MM.1S (cell line): ENCODE measurements around the gene ANKRD31.

Experiments used
- DNase-seq: peaks from one replicate; pipeline ENCODE4 v3.0.0-alpha.2; 2015
- H2AFZ ChIP-seq: fragments of 300-600 bp; sonication (generic); 2 replicates; pipeline ENCODE4 v1.6.0; 2016; ENCODE audit warnings: antibody characterized with exemption, low read length
- H3F3A ChIP-seq: fragments of 300-600 bp; sonication (generic); 2 replicates; pipeline ENCODE4 v1.6.1; 2016; ENCODE audit warnings: mild to moderate bottlenecking, antibody characterized with exemption, low read length, moderate library complexity, mixed read lengths; ENCODE audit not compliant: insufficient read depth
- H3K27ac ChIP-seq: fragments of 300-600 bp; sonication (generic); 2 replicates; pipeline ENCODE4 v1.5.1; 2016; ENCODE audit warnings: mild to moderate bottlenecking, low read length
- H3K27me3 ChIP-seq: fragments of 300-600 bp; sonication (generic); replicated peaks from 2 replicates; pipeline ENCODE4 v1.6.0; 2016; ENCODE audit warnings: low read length; ENCODE audit not compliant: insufficient read depth
- H3K36me3 ChIP-seq: fragments of 300-600 bp; sonication (generic); replicated peaks from 2 replicates; pipeline ENCODE4 v1.6.1; 2016; ENCODE audit warnings: mild to moderate bottlenecking, low read length, mixed read lengths; ENCODE audit not compliant: insufficient read depth
- H3K4me1 ChIP-seq: fragments of 300-600 bp; sonication (generic); 2 replicates; pipeline ENCODE4 v1.6.1; 2016; ENCODE audit warnings: low read length, mixed read lengths
- H3K4me2 ChIP-seq: fragments of 300-600 bp; sonication (generic); 2 replicates; pipeline ENCODE4 v1.6.0; 2016; ENCODE audit warnings: low read depth, low read length
- H3K4me3 ChIP-seq: fragments of 300-600 bp; sonication (generic); 2 replicates; pipeline ENCODE4 v1.5.1; 2016; ENCODE audit warnings: low read length, mixed read lengths
- H3K79me2 ChIP-seq: fragments of 300-600 bp; sonication (generic); 2 replicates; pipeline ENCODE4 v1.6.1; 2016; ENCODE audit warnings: mixed run types, low read length, mixed read lengths
- H3K9ac ChIP-seq: fragments of 300-600 bp; sonication (generic); 2 replicates; pipeline ENCODE4 v1.6.1; 2016; ENCODE audit warnings: low read length, mixed read lengths
- H3K9me2 ChIP-seq: fragments of 300-600 bp; sonication (generic); replicated peaks from 2 replicates; pipeline ENCODE4 v1.6.1; 2016; ENCODE audit warnings: mild to moderate bottlenecking, low read length, mixed read lengths; ENCODE audit not compliant: insufficient read depth
- H3K9me3 ChIP-seq: fragments of 300-600 bp; sonication (generic); replicated peaks from 2 replicates; pipeline ENCODE4 v1.6.1; 2016; ENCODE audit warnings: mild to moderate bottlenecking, low read length, mixed read lengths; ENCODE audit not compliant: insufficient read depth
- H4K20me1 ChIP-seq: fragments of 300-600 bp; sonication (generic); 2 replicates; pipeline ENCODE4 v1.6.1; 2016; ENCODE audit warnings: mild to moderate bottlenecking, low read length, moderate library complexity, mixed read lengths; ENCODE audit not compliant: insufficient read depth
- CTCF ChIP-seq: fragments of 300-600 bp; sonication (generic); IDR thresholded peaks from 2 replicates; pipeline ENCODE4 v1.5.1; 2016; ENCODE audit warnings: antibody characterized with exemption, low read length, mixed read lengths
- EZH2 ChIP-seq: fragments of 300-600 bp; sonication (generic); optimal IDR thresholded peaks from 2 replicates; pipeline ENCODE3; 2017; ENCODE audit warnings: low read depth, mild to moderate bottlenecking, antibody characterized with exemption, low read length, mixed read lengths
- EZH2phosphoT487 ChIP-seq: fragments of 300-600 bp; sonication (generic); IDR thresholded peaks from 2 replicates; pipeline ENCODE4 v1.6.1; 2018; ENCODE audit warnings: antibody characterized with exemption, low read length

ANKRD31 gene

GRCh38 chr5:75140277-75140676, 96.4 kb downstream of the ANKRD31 start:
- no peak overlapping the region for H3K9ac ChIP-seq

GRCh38 chr5:75138689-75139088, 98.0 kb downstream of the ANKRD31 start:
- Histone ChIP-seq H3F3A (no peaks in the 10 kb centered on the region), H3K4me1 (no peaks in the 10 kb centered on the region), H3K79me2 (no peaks in the 10 kb centered on the region), H3K27ac (no peak overlapping the region), H3K9me3 (no peaks in the 10 kb centered on the region), H3K9me2 (no peaks in the 10 kb centered on the region), H3K4me3 (no peak overlapping the region), H4K20me1 (no peaks in the 10 kb centered on the region), H3K27me3 (no peaks in the 10 kb centered on the region), H3K4me2 (no peak overlapping the region), H3K9ac (no peak overlapping the region), H2AFZ (no peak overlapping the region), H3K36me3 (no peaks in the 10 kb centered on the region)
- no peak for DNase-seq
- TF ChIP-seq EZH2phosphoT487 = no peak
- TF ChIP-seq CTCF = no peak
- TF ChIP-seq EZH2 = no peak

More at GRCh38 chr5:75140277-75140676, 96.4 kb downstream of the ANKRD31 start:
- Histone ChIP-seq H3K9me3 (no peaks in the 10 kb centered on the region), H2AFZ (no peak overlapping the region), H3K4me3 (no peak overlapping the region), H3K4me1 (no peaks in the 10 kb centered on the region), H3K36me3 (no peaks in the 10 kb centered on the region), H3K27ac (no peak overlapping the region), H3K9me2 (no peaks in the 10 kb centered on the region), H4K20me1 (no peaks in the 10 kb centered on the region), H3K79me2 (no peaks in the 10 kb centered on the region), H3F3A (no peaks in the 10 kb centered on the region), H3K4me2 (no peak overlapping the region), H3K27me3 (no peaks in the 10 kb centered on the region)
- TF ChIP-seq CTCF (no peak), EZH2 (no peak), EZH2phosphoT487 (no peak)
- no peak for DNase-seq

GRCh38 chr5:75130818-75131349, 105.8 kb downstream of the ANKRD31 start:
- H3K4me3 ChIP-seq = no peak overlapping the region
- no peaks in the 10 kb centered on the region for H4K20me1 ChIP-seq
- no peak overlapping the region for H2AFZ ChIP-seq
- TF ChIP-seq CTCF (no peak), EZH2 (no peak), EZH2phosphoT487 (no peak)
- H3K4me1 ChIP-seq = no peaks in the 10 kb centered on the region
- H3F3A ChIP-seq = no peaks in the 10 kb centered on the region
- no peaks in the 10 kb centered on the region for H3K27me3 ChIP-seq
- H3K79me2 ChIP-seq = no peaks in the 10 kb centered on the region
- no peak overlapping the region for H3K9ac ChIP-seq
- H3K4me2 ChIP-seq = no peak overlapping the region
- no peaks in the 10 kb centered on the region for H3K9me2 ChIP-seq
- H3K9me3 ChIP-seq = no peaks in the 10 kb centered on the region
- H3K27ac ChIP-seq = no peak overlapping the region
- no peak for DNase-seq
- no peaks in the 10 kb centered on the region for H3K36me3 ChIP-seq
